Activated T-cell treated with anti-CD3 and anti-CD28 coated beads, Interleukin-2, amount 50 U/mL, for 72 hours (primary cell): Measurements from ENCODE around the gene CRPPA. TPM values are rescaled to one million over a fixed set of nuclear protein-coding genes. Genes with fewer than 3 reads are reported as not detected.
A peak's percentile ranks its signal among the peaks of the same experiment; 100 is the strongest.
"Not testable (repeated sequence)": the region's sequence is repeated elsewhere in the genome, so short reads cannot be mapped to it uniquely, and the experiment has no call there.

Experiments used
- ATAC-seq, 2 donors: fragments of 150-1000 bp; cut with Tn5 transposase; replicated peaks in 1 of 2; 2 replicates each; pipeline ENCODE4 v1.10.0; 2021; ENCODE audit warnings: moderate library complexity in 2 of 2, mild to moderate bottlenecking in 1 of 2
- DNase-seq, 2 donors: peaks; one replicate each; pipeline ENCODE4 v3.0.0; 2021 to 2022; ENCODE audit warnings: mixed read lengths in 1 of 2
- H3K27ac Mint-ChIP-seq: one replicate; pipeline ENCODE4 v1.8.0; 2022; ENCODE audit warnings: mild to moderate bottlenecking, moderate library complexity, mixed read lengths
- H3K27me3 Mint-ChIP-seq: one replicate; pipeline ENCODE4 v1.8.0; 2022; ENCODE audit warnings: low read depth, mixed read lengths
- H3K36me3 Mint-ChIP-seq, 2 donors: one replicate each; pipeline ENCODE4 v1.8.0; 2022; ENCODE audit warnings: mixed read lengths in 2 of 2, mild to moderate bottlenecking in 1 of 2; ENCODE audit not compliant: insufficient read depth in 2 of 2
- H3K4me1 Mint-ChIP-seq: one replicate; pipeline ENCODE4 v1.8.0; 2022; ENCODE audit warnings: low read depth, mixed read lengths
- H3K4me3 Mint-ChIP-seq, 2 donors: one replicate each; pipeline ENCODE4 v1.8.0; 2022; ENCODE audit warnings: mild to moderate bottlenecking in 2 of 2, mixed read lengths in 2 of 2, moderate library complexity in 2 of 2
- H3K9me3 Mint-ChIP-seq, 2 donors: one replicate each; pipeline ENCODE4 v1.8.0; 2022; ENCODE audit warnings: mixed read lengths in 2 of 2
- total RNA-seq, 2 donors: library from RNA; stranded (reverse); gene quantifications; one replicate each; pipeline ENCODE4 v1.2.3, GENCODE V29; 2022

The CRPPA gene
- total RNA-seq, result under 1 TPM; 0.53 to 0.86 TPM

GRCh38 chr7:16421333-16422102, at the start of gene CRPPA:
Gene CRPPA, minus strand, starts transcription at chr7:16421538. Its CDS starts 216 bp downstream, at chr7:16421322.
- DNase-seq, result peak; percentile 51 to 53
- H3K27ac Mint-ChIP-seq, result peak within 1 kb of the TSS; percentile 88
- no peaks in the 10 kb centered on the region for H3K27me3 Mint-ChIP-seq
- peak; percentile 43 to 51 for ATAC-seq
- peaks cover 22% of the 10 kb centered on the region for H3K4me1 Mint-ChIP-seq
- peaks cover 0 to 5% of the 10 kb centered on the region in 2 donors for H3K36me3 Mint-ChIP-seq
- H3K4me3 Mint-ChIP-seq, result peak within 1 kb of the TSS; percentile 92 to 93
- peaks cover 0 to 1% of the 10 kb centered on the region in 2 donors for H3K9me3 Mint-ChIP-seq

GRCh38 chr7:16465469-16466361, 44.4 kb upstream of the CRPPA start, which contains the start of gene SOSTDC1:
Gene SOSTDC1, minus strand, starts transcription at chr7:16465738. Its CDS starts 70 bp downstream, at chr7:16465668.
- H3K27ac Mint-ChIP-seq, result no peak within 1 kb of the TSS
- ATAC-seq (no peak), DNase-seq (no peak)
- H3K36me3 Mint-ChIP-seq, result no peaks in the 10 kb centered on the region
- no peaks in the 10 kb centered on the region for H3K9me3 Mint-ChIP-seq
- H3K27me3 Mint-ChIP-seq, result peaks cover 20% of the 10 kb centered on the region
- no peaks in the 10 kb centered on the region for H3K4me1 Mint-ChIP-seq
- peak within 1 kb of the TSS in 1 of 2 donors; percentile 40 for H3K4me3 Mint-ChIP-seq

- DNase-seq, result no peak
- no peak for ATAC-seq
- H3K27ac Mint-ChIP-seq, result no peak overlapping the region
- H3K27me3 Mint-ChIP-seq, result peaks cover 13% of the 10 kb centered on the region
- H3K9me3 Mint-ChIP-seq, result no peaks in the 10 kb centered on the region
- H3K4me1 Mint-ChIP-seq, result no peaks in the 10 kb centered on the region
- H3K4me3 Mint-ChIP-seq, result no peak overlapping the region
- H3K36me3 Mint-ChIP-seq, result no peaks in the 10 kb centered on the region
Observed at GRCh38 chr7:16463949-16464715, 42.8 kb upstream of the CRPPA start.

GRCh38 chr7:16463520-16463919, 42.2 kb upstream of the CRPPA start:
- ATAC-seq (no peak), DNase-seq (no peak)
- Mint-ChIP-seq H3K27me3 (peaks cover 11% of the 10 kb centered on the region), H3K27ac (no peak overlapping the region), H3K36me3 (no peaks in the 10 kb centered on the region), H3K9me3 (no peaks in the 10 kb centered on the region), H3K4me1 (no peaks in the 10 kb centered on the region), H3K4me3 (no peak overlapping the region)

- Mint-ChIP-seq H3K9me3 (no peaks in the 10 kb centered on the region), H3K27ac (no peak overlapping the region), H3K4me3 (no peak overlapping the region), H3K36me3 (no peaks in the 10 kb centered on the region), H3K27me3 (peaks cover 7% of the 10 kb centered on the region), H3K4me1 (no peaks in the 10 kb centered on the region)
- ATAC-seq (no peak), DNase-seq (no peak)
Observed at GRCh38 chr7:16462431-16462889, 41.1 kb upstream of the CRPPA start.

GRCh38 chr7:16460789-16461493, 39.6 kb upstream of the CRPPA start:
- H3K27me3 Mint-ChIP-seq, result no peaks in the 10 kb centered on the region

GRCh38 chr7:16456303-16456702, 35.0 kb upstream of the CRPPA start:
- DNase-seq, result not testable (repeated sequence)

More at GRCh38 chr7:16460789-16461493, 39.6 kb upstream of the CRPPA start:
- Mint-ChIP-seq H3K27ac (no peak overlapping the region), H3K9me3 (no peaks in the 10 kb centered on the region), H3K4me3 (no peak overlapping the region), H3K4me1 (no peaks in the 10 kb centered on the region), H3K36me3 (no peaks in the 10 kb centered on the region)
- ATAC-seq (no peak), DNase-seq (no peak)

GRCh38 chr7:16455591-16455990, 34.3 kb upstream of the CRPPA start:
- H3K9me3 Mint-ChIP-seq, result no peaks in the 10 kb centered on the region
- DNase-seq (no peak), ATAC-seq (no peak)
- H3K4me1 Mint-ChIP-seq, result no peaks in the 10 kb centered on the region
- H3K36me3 Mint-ChIP-seq, result no peaks in the 10 kb centered on the region
- no peak overlapping the region for H3K4me3 Mint-ChIP-seq
- no peaks in the 10 kb centered on the region for H3K27me3 Mint-ChIP-seq
- no peak overlapping the region for H3K27ac Mint-ChIP-seq

More at GRCh38 chr7:16456303-16456702, 35.0 kb upstream of the CRPPA start:
- H3K27me3 Mint-ChIP-seq, H3K36me3 Mint-ChIP-seq, H3K4me1 Mint-ChIP-seq, ATAC-seq, H3K27ac Mint-ChIP-seq, H3K9me3 Mint-ChIP-seq, H3K4me3 Mint-ChIP-seq: not testable (repeated sequence)

- no peaks in the 10 kb centered on the region for H3K9me3 Mint-ChIP-seq
- ATAC-seq (peak in 1 of 2 donors; percentile 9), DNase-seq (no peak)
- H3K27me3 Mint-ChIP-seq, result no peaks in the 10 kb centered on the region
- H3K36me3 Mint-ChIP-seq, result no peaks in the 10 kb centered on the region
- H3K27ac Mint-ChIP-seq, result no peak overlapping the region
- no peak overlapping the region for H3K4me3 Mint-ChIP-seq
- H3K4me1 Mint-ChIP-seq, result no peaks in the 10 kb centered on the region
Observed at GRCh38 chr7:16450366-16450765, 29.0 kb upstream of the CRPPA start.

- Mint-ChIP-seq H3K4me3 (no peak overlapping the region), H3K27ac (no peak overlapping the region), H3K27me3 (peaks cover 6% of the 10 kb centered on the region), H3K36me3 (no peaks in the 10 kb centered on the region), H3K4me1 (no peaks in the 10 kb centered on the region), H3K9me3 (no peaks in the 10 kb centered on the region)
- DNase-seq (no peak), ATAC-seq (no peak)
Observed at GRCh38 chr7:16447876-16448275, 26.5 kb upstream of the CRPPA start.

- no peak overlapping the region for H3K27ac Mint-ChIP-seq
- no peak for ATAC-seq
- H3K9me3 Mint-ChIP-seq, result no peaks in the 10 kb centered on the region
- no peak for DNase-seq
- no peak overlapping the region for H3K4me3 Mint-ChIP-seq
- H3K27me3 Mint-ChIP-seq, result peaks cover 6% of the 10 kb centered on the region
- no peaks in the 10 kb centered on the region for H3K4me1 Mint-ChIP-seq
- H3K36me3 Mint-ChIP-seq, result no peaks in the 10 kb centered on the region
Observed at GRCh38 chr7:16446508-16446907, 25.2 kb upstream of the CRPPA start.

- not testable (repeated sequence) for H3K36me3 Mint-ChIP-seq, H3K9me3 Mint-ChIP-seq, DNase-seq, H3K4me3 Mint-ChIP-seq, H3K4me1 Mint-ChIP-seq, ATAC-seq, H3K27ac Mint-ChIP-seq, H3K27me3 Mint-ChIP-seq
Observed at GRCh38 chr7:16443871-16444270, 22.5 kb upstream of the CRPPA start.
